GM19438 (cell line): Measurements from ENCODE around the gene ARHGAP32.
"Not testable (repeated sequence)": the region's sequence is repeated elsewhere in the genome, so short reads cannot be mapped to it uniquely, and the experiment has no call there.

Experiments
- ATAC-seq: cut with Tn5 transposase; IDR thresholded peaks from one replicate; pipeline ENCODE4 v1.9.1; 2021; ENCODE audit warnings: low read depth; ENCODE audit not compliant: unreplicated experiment

Gene ARHGAP32

GRCh38 chr11:128937480-128937879 is 254.6 kb downstream of the ARHGAP32 start:
- ATAC-seq, result no peak

GRCh38 chr11:128936606-128937251 is 255.4 kb downstream of the ARHGAP32 start:
- ATAC-seq, result no peak

- ATAC-seq, result no peak
Observed at GRCh38 chr11:128934926-128935325, 257.2 kb downstream of the ARHGAP32 start.

GRCh38 chr11:128934351-128934750 is 257.8 kb downstream of the ARHGAP32 start:
- no peak for ATAC-seq

- ATAC-seq, result no peak
Observed at GRCh38 chr11:128933481-128934178, 258.5 kb downstream of the ARHGAP32 start.

- ATAC-seq, result no peak
Observed at GRCh38 chr11:128931668-128932067, 260.5 kb downstream of the ARHGAP32 start.

GRCh38 chr11:128931066-128931465 is 261.1 kb downstream of the ARHGAP32 start:
- no peak for ATAC-seq

GRCh38 chr11:128929991-128930390 is 262.1 kb downstream of the ARHGAP32 start:
- no peak for ATAC-seq

- ATAC-seq, result no peak
Observed at GRCh38 chr11:128929468-128929867, 262.7 kb downstream of the ARHGAP32 start.

GRCh38 chr11:128928400-128928799 is 263.7 kb downstream of the ARHGAP32 start:
- peak; percentile 97 for ATAC-seq

- ATAC-seq, result no peak
Observed at GRCh38 chr11:128927683-128928336, 264.3 kb downstream of the ARHGAP32 start.

- ATAC-seq, result no peak
Observed at GRCh38 chr11:128927108-128927461, 265.0 kb downstream of the ARHGAP32 start.

- no peak for ATAC-seq
Observed at GRCh38 chr11:128926437-128927107, 265.6 kb downstream of the ARHGAP32 start.

GRCh38 chr11:128926000-128926399 is 266.1 kb downstream of the ARHGAP32 start:
- no peak for ATAC-seq

GRCh38 chr11:128925250-128925600 is 266.9 kb downstream of the ARHGAP32 start:
- no peak for ATAC-seq

- ATAC-seq, result no peak
Observed at GRCh38 chr11:128924510-128925249, 267.4 kb downstream of the ARHGAP32 start.

GRCh38 chr11:128924104-128924503 is 268.0 kb downstream of the ARHGAP32 start:
- ATAC-seq, result no peak

GRCh38 chr11:128921793-128922192 is 270.3 kb downstream of the ARHGAP32 start:
- no peak for ATAC-seq

- no peak for ATAC-seq
Observed at GRCh38 chr11:128920666-128921065, 271.5 kb downstream of the ARHGAP32 start.

- not testable (repeated sequence) for ATAC-seq
Observed at GRCh38 chr11:128919635-128920034, 272.5 kb downstream of the ARHGAP32 start.

- ATAC-seq, result no peak
Observed at GRCh38 chr11:128919216-128919615, 272.9 kb downstream of the ARHGAP32 start.
